H1 (cell line): ENCODE results near the gene RBMS2. TPM values are rescaled to one million over a fixed set of nuclear protein-coding genes. Genes with fewer than 3 reads are reported as not detected.

ENCODE experiments used
- BRCA1 ChIP-seq: IDR thresholded peaks from 2 replicates; pipeline ENCODE4 v1.6.1; 2012; ENCODE audit warnings: low read depth, low read length, improper control_type of control experiment
- CBX8 ChIP-seq: fragments of 300-800, 300-1000 bp; sonication (generic); IDR thresholded peaks from 2 replicates; pipeline ENCODE4 v1.7.1; 2016; ENCODE audit warnings: low read depth, low read length, borderline replicate concordance
- HDAC2 ChIP-seq, 2 experiments: fragments of 300-600 bp in 1 of 2; sonication (generic) in 1 of 2; IDR thresholded peaks; 2 replicates each; pipeline ENCODE4 v1.6.1; 2011 to 2012; ENCODE audit warnings: low read depth in 2 of 2, low read length in 2 of 2, mild to moderate bottlenecking in 2 of 2, moderate library complexity in 2 of 2, borderline replicate concordance in 1 of 2, inconsistent platforms in 1 of 2
- SRF ChIP-seq: IDR thresholded peaks from 2 replicates; pipeline ENCODE4 v1.6.1; 2011; ENCODE audit warnings: mild to moderate bottlenecking, low read depth, low read length, moderate library complexity
- polyA plus RNA-seq, 7 experiments: library from polyadenylated mRNA; depleted of rRNA in 3 of 7; stranded (reverse) in 5 of 7; unstranded in 2 of 7; fragments of >200 nt in 5 of 7; fragments of 200-250 nt in 2 of 7; gene quantifications; 1 replicate in 5 of 7; 2 replicates in 1 of 7; 4 replicates in 1 of 7; pipeline versions ENCODE4 v1.2.1 to v1.2.3, GENCODE V29; 2011 to 2013; ENCODE audit warnings: missing spikeins in 2 of 7, mixed read lengths in 2 of 7
- total RNA-seq: library from RNA; stranded (reverse); fragmentation: NEBNext Ultra II Directional; extraction: Animal tissue kit (Norgen Biotek cat#: 25700); gene quantifications from 2 replicates; pipeline ENCODE4 v1.2.1, GENCODE V29; 2021

RBMS2 gene
- total and polyA plus RNA-seq, 2 of the 8 experiments (the other 6 are each of a cell fraction or from before 2014, with no cell fraction given), result 9.6 to 31.3 TPM

- TF ChIP-seq HDAC2 (IDR thresholded peaks at IDR 0.05; ENCODE audit: borderline replicate concordance in 1 of 2, low read depth in 2 of 2, low read length in 2 of 2) (no peak), SRF (no peak), BRCA1 (no peak), CBX8 (no peak)
These were observed 1.6 kb upstream of the RBMS2 start (continued) for GRCh38 chr12:56520048-56520447.
